Measurements from ENCODE around the gene FAM131C. TPM values are rescaled to one million over a fixed set of nuclear protein-coding genes. Genes with fewer than 3 reads are reported as not detected.
A peak's percentile ranks its signal among the peaks of the same experiment; 100 is the strongest.

The FAM131C gene
- 1 to 10 TPM; 1.4 to 2.3 (median 2.0) TPM for polyA plus RNA-seq (ENCODE audit: insufficient read length in 4 of 4)

- DNase-seq (ENCODE audit: low read depth in 4 of 4, low spot score in 3 of 4) = no peak
These were observed at the start of gene FAM131C for GRCh38 chr1:16073490-16074119. FAM131C (minus strand) TSS chr1:16073651; CDS start chr1:16073442, 209 bp downstream.

GRCh38 chr1:16122916-16123315 is 49.5 kb upstream of the FAM131C start:
- DNase-seq (ENCODE audit: low read depth in 4 of 4, low spot score in 3 of 4) = no peak

- no peak for DNase-seq (ENCODE audit: low read depth in 4 of 4, low spot score in 3 of 4)
These were observed 49.0 kb upstream of the FAM131C start for GRCh38 chr1:16122350-16122881.

- DNase-seq (ENCODE audit: low read depth in 4 of 4, low spot score in 3 of 4) = no peak
These were observed 47.5 kb upstream of the FAM131C start for GRCh38 chr1:16120940-16121410.

GRCh38 chr1:16120407-16120806 is 47.0 kb upstream of the FAM131C start:
- no peak for DNase-seq (ENCODE audit: low read depth in 4 of 4, low spot score in 3 of 4)

GRCh38 chr1:16119926-16120325 is 46.5 kb upstream of the FAM131C start:
- DNase-seq (ENCODE audit: low read depth in 4 of 4, low spot score in 3 of 4) = no peak

- no peak for DNase-seq (ENCODE audit: low read depth in 4 of 4, low spot score in 3 of 4)
These were observed 46.1 kb upstream of the FAM131C start for GRCh38 chr1:16119504-16119903.

- no peak for DNase-seq (ENCODE audit: low read depth in 4 of 4, low spot score in 3 of 4)
These were observed 45.3 kb upstream of the FAM131C start for GRCh38 chr1:16118706-16119105.

GRCh38 chr1:16117936-16118335 is 44.5 kb upstream of the FAM131C start:
- DNase-seq (ENCODE audit: low read depth in 4 of 4, low spot score in 3 of 4) = no peak

GRCh38 chr1:16117369-16117768 is 43.9 kb upstream of the FAM131C start:
- DNase-seq (ENCODE audit: low read depth in 4 of 4, low spot score in 3 of 4) = no peak

GRCh38 chr1:16116625-16117024 is 43.2 kb upstream of the FAM131C start:
- no peak for DNase-seq (ENCODE audit: low read depth in 4 of 4, low spot score in 3 of 4)

- DNase-seq (ENCODE audit: low read depth in 4 of 4, low spot score in 3 of 4) = no peak
These were observed 42.6 kb upstream of the FAM131C start for GRCh38 chr1:16116002-16116401.

- no peak for DNase-seq (ENCODE audit: low read depth in 4 of 4, low spot score in 3 of 4)
These were observed 42.1 kb upstream of the FAM131C start for GRCh38 chr1:16115468-16115983.

- no peak for DNase-seq (ENCODE audit: low read depth in 4 of 4, low spot score in 3 of 4)
These were observed 41.3 kb upstream of the FAM131C start for GRCh38 chr1:16114527-16115467.

GRCh38 chr1:16112596-16113555 is 39.4 kb upstream of the FAM131C start:
- DNase-seq (ENCODE audit: low read depth in 4 of 4, low spot score in 3 of 4) = peak in 1 of 4 donors; percentile 36

GRCh38 chr1:16111771-16112595 is 38.5 kb upstream of the FAM131C start:
- no peak for DNase-seq (ENCODE audit: low read depth in 4 of 4, low spot score in 3 of 4)

GRCh38 chr1:16110884-16111283 is 37.4 kb upstream of the FAM131C start:
- DNase-seq (ENCODE audit: low read depth in 4 of 4, low spot score in 3 of 4) = no peak

GRCh38 chr1:16110456-16110855 is 37.0 kb upstream of the FAM131C start:
- no peak for DNase-seq (ENCODE audit: low read depth in 4 of 4, low spot score in 3 of 4)

GRCh38 chr1:16109571-16109970 is 36.1 kb upstream of the FAM131C start:
- no peak for DNase-seq (ENCODE audit: low read depth in 4 of 4, low spot score in 3 of 4)

Data from right renal pelvis (tissue), 4 donors.